HepG2 (cell line): ENCODE measurements around the gene TRIM7. TPM values are rescaled to one million over a fixed set of nuclear protein-coding genes. Genes with fewer than 3 reads are reported as not detected.

Source experiments
- ATAC-seq: fragments of 200-7000 bp; cut with Tn5 transposase; 3 replicates; pipeline ENCODE4 v1.9.1; 2020; ENCODE audit warnings: mild to moderate bottlenecking, moderate library complexity
- BruUV-seq: library from RNA; stranded (reverse); fragments of 400-500 nt; replicated peaks from 2 replicates; lab custom pipeline; 2021; lab: Mats Ljungman, UMichigan
- CTCF ChIA-PET: fragments of 300-600 bp; formaldehyde crosslinking; extraction: SDS; loops from one replicate; lab custom pipeline; 2021; ENCODE audit warnings: low total read pairs, inconsistent platforms, low intra/inter-chr PET ratio; lab: Yijun Ruan, JAX
- POLR2A ChIA-PET: fragments of 350-600 bp; sonication (Branson Sonifier 250); formaldehyde crosslinking; loops from one replicate; lab custom pipeline; 2020; ENCODE audit warnings: antibody characterized with exemption, inconsistent platforms; lab: Yijun Ruan, JAX
- DNase-seq: peaks from one replicate; pipeline ENCODE4 v3.0.0-alpha.2; 2015; ENCODE audit warnings: low spot score
- FAIRE-seq: peaks from 3 replicates; lab custom pipeline; 2011; peaks lifted over from hg19 to GRCh38; lab: Jason Lieb, UNC
- H2AFZ ChIP-seq: one replicate; pipeline ENCODE4 v1.6.1; 2011; ENCODE audit warnings: low read length, inconsistent platforms
- H3K27ac ChIP-seq: fragments of 300-600 bp; 3 replicates; pipeline ENCODE4 v1.8.0; 2011; ENCODE audit warnings: mixed run types, mild to moderate bottlenecking, mixed read lengths, low read length, inconsistent platforms; ENCODE audit not compliant: insufficient read depth; ENCODE audit errors: extremely low read length
- H3K27me3 ChIP-seq, 2 experiments: fragments of 200-600 bp in 1 of 2; 2 replicates in 1 of 2; 3 replicates in 1 of 2; pipeline versions ENCODE4 v1.6.0 to v1.8.0; 2011; ENCODE audit warnings: low read length in 2 of 2, mild to moderate bottlenecking in 2 of 2, moderate library complexity in 2 of 2, inconsistent platforms in 1 of 2; ENCODE audit not compliant: insufficient read depth in 2 of 2, control insufficient read depth in 1 of 2
- H3K36me3 ChIP-seq, 2 experiments: fragments of 200-600 bp in 1 of 2; replicated peaks in 1 of 2; 2 replicates in 1 of 2; 3 replicates in 1 of 2; pipeline versions ENCODE4 v1.5.1 to v1.8.0; 2011; ENCODE audit warnings: low read length in 2 of 2, inconsistent platforms in 1 of 2; ENCODE audit not compliant: insufficient read depth in 2 of 2, control insufficient read depth in 1 of 2
- H3K4me1 ChIP-seq: 2 replicates; pipeline ENCODE4 v1.5.1; 2012; ENCODE audit warnings: low read length, inconsistent platforms; ENCODE audit not compliant: insufficient read depth
- H3K4me2 ChIP-seq: 2 replicates; pipeline ENCODE4 v1.6.0; 2011; ENCODE audit warnings: low read depth, low read length, inconsistent platforms
- H3K4me3 ChIP-seq, 3 experiments: fragments of 200-600 bp in 1 of 3; sonication (generic), shearing (Covaris generic) in 1 of 3; replicated peaks in 1 of 3; 2 replicates each; pipeline ENCODE4 v1.5.1; 2011 to 2016; ENCODE audit warnings: low read length in 3 of 3, inconsistent platforms in 2 of 3, low read depth in 2 of 3, mild to moderate bottlenecking in 2 of 3, control low read depth in 1 of 3, mixed read lengths in 1 of 3; ENCODE audit not compliant: insufficient read depth in 1 of 3
- H3K79me2 ChIP-seq: one replicate; pipeline ENCODE4 v1.6.1; 2011; ENCODE audit warnings: low read length, inconsistent platforms; ENCODE audit not compliant: insufficient read depth
- H3K9ac ChIP-seq: 2 replicates; pipeline ENCODE4 v1.6.0; 2011; ENCODE audit warnings: mild to moderate bottlenecking, low read depth, low read length, inconsistent platforms; ENCODE audit not compliant: insufficient read depth
- H3K9me3 ChIP-seq: 2 replicates; pipeline ENCODE4 v1.5.1; 2012; ENCODE audit warnings: mild to moderate bottlenecking, low read length
- H4K20me1 ChIP-seq: 2 replicates; pipeline ENCODE4 v1.6.0; 2011; ENCODE audit warnings: inconsistent platforms, mild to moderate bottlenecking, low read length, moderate library complexity; ENCODE audit not compliant: insufficient read depth
- AKAP8 ChIP-seq: sonication (generic); formaldehyde crosslinking; IDR thresholded peaks from 2 replicates; pipeline ENCODE4 v1.5.1; 2020; ENCODE audit warnings: mild to moderate bottlenecking, missing genetic modification reagents
- PAXIP1 ChIP-seq: sonication (generic); formaldehyde crosslinking; conservative IDR thresholded peaks from 2 replicates; pipeline ENCODE4 v1.4.0; 2020; ENCODE audit warnings: mild to moderate bottlenecking, missing genetic modification reagents, moderate library complexity
- RBAK ChIP-seq: sonication (generic); formaldehyde crosslinking; IDR thresholded peaks from 2 replicates; pipeline ENCODE4 v1.5.1; 2020; ENCODE audit warnings: mild to moderate bottlenecking, missing genetic modification reagents
- SAP130 ChIP-seq: IDR thresholded peaks from 2 replicates; pipeline ENCODE4 v1.6.1; 2016; ENCODE audit warnings: low read depth
- TAF15 ChIP-seq: fragments of 200-400 bp; formaldehyde crosslinking; IDR thresholded peaks from one replicate; pipeline ENCODE4 v1.6.1; 2018; ENCODE audit warnings: mild to moderate bottlenecking, low read depth, low read length; ENCODE audit not compliant: poor library complexity, severe bottlenecking
- ZBTB7B ChIP-seq: sonication (generic); formaldehyde crosslinking; IDR thresholded peaks from 2 replicates; pipeline ENCODE4 v1.4.0; 2020; ENCODE audit warnings: missing genetic modification reagents
- ZNF768 ChIP-seq: sonication (generic); formaldehyde crosslinking; IDR thresholded peaks from 2 replicates; pipeline ENCODE4 v1.4.0; 2020; ENCODE audit warnings: missing genetic modification reagents
- ZNF777 ChIP-seq: sonication (generic); formaldehyde crosslinking; IDR thresholded peaks from 2 replicates; pipeline ENCODE4 v1.4.0; 2020; ENCODE audit warnings: missing genetic modification reagents
- WGBS: methylation state at CpG from one replicate; pipeline ENCODE4 v1.1.6; 2017; ENCODE audit warnings: low lambda C conversion rate; 5-methylcytosine and 5-hydroxymethylcytosine counted together
- in situ Hi-C: cut with HindIII; loops from 2 replicates; pipeline ENCODE4 v1.10.0; 2017; ENCODE audit warnings: low pct_unique_long_range_greater_than_20kb; ENCODE audit not compliant: extremely low pct_ligation_motif_present
- intact Hi-C: fragments of 100-400 bp; cut with micrococcal nuclease; formaldehyde crosslinking; loops from one replicate; pipeline ENCODE4 v1.10.0; 2022; ENCODE audit not compliant: unreplicated experiment
- polyA plus RNA-seq, 8 experiments: library from polyadenylated mRNA; depleted of rRNA in 3 of 8; stranded (reverse) in 7 of 8; unstranded in 1 of 8; fragments of >200 nt; fragmentation: Illumina TruSeq in 4 of 8; extraction: Trizol in 4 of 8; gene quantifications; 2 replicates each; pipeline versions ENCODE4 v1.2.1 to v1.2.3, GENCODE V29; 2011 to 2016; ENCODE audit warnings: low read depth in 4 of 8, missing spikeins in 1 of 8, mixed read lengths in 1 of 8; ENCODE audit not compliant: insufficient read depth in 1 of 8
- total RNA-seq, 5 experiments: library from RNA; depleted of rRNA; stranded (reverse); fragments of >200 nt; fragmentation: Illumina TruSeq; extraction: Trizol; gene quantifications; 2 replicates each; pipeline ENCODE4 v1.2.3, GENCODE V29; 2016; ENCODE audit warnings: low read depth in 1 of 5
- TF ChIP-seq, protein P1 (sequence below): IDR thresholded peaks from 2 replicates; pipeline ENCODE4 v1.4.0; 2020; ENCODE audit warnings: mild to moderate bottlenecking, missing genetic modification reagents

Gene TRIM7
- total and polyA plus RNA-seq, 2 of the 13 experiments (the other 11 are each of a cell fraction or from before 2014, with no cell fraction given) = 0.13 TPM; not detected in 1

DNA sequence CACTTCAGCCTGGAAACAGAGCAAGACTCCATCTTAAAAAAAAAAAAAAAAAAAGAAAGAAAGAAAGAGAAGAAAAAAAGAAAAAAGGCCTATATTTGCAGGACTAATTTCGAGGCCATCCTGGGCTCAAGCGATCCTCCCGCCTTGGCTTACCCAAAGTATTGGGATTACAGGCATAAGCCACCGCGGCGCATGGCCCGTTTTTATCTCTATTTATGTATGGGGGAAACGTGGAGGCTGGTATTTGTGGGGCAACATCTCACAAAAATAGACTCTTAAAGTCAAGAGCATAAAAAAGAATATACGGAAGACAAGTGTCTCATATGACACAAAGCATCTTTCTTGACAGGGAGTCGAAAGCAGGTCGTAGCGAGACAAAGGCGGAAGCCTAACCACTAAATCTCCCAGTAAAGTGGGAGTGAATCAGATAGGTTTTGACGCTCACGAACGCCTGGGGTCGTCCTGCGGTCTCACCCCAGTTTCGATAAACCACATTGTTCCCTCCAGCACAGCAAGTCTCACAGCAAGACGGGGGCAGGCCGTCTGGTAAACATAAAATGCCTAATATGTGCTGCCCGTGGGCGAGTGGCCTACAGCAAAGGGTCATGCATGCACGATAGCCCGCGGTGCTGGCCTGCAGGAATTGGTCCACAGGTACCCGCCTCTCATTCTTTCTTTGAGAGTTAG, 16.3 kb upstream of the TRIM7 start:
- in situ Hi-C loops = loop anchor here (5.0 kb wide), 1 partner anchor 34 kb away; no protein-coding TSS in a partner anchor
- H3K27ac ChIP-seq = peak overlapping the region; percentile 81
- H3K27me3 ChIP-seq = no peaks in the 10 kb centered on the region; a peak in 2 of 5 replicates
- peak overlapping the region; percentile 58 for H3K9ac ChIP-seq
- H3K4me1 ChIP-seq = peaks cover 49% of the 10 kb centered on the region
- H3K36me3 ChIP-seq = no peaks in the 10 kb centered on the region; a peak in 1 of 5 replicates
- peak overlapping the region; percentile 50 to 90 (median 87) for H3K4me3 ChIP-seq
- intact Hi-C loops = no loop called here
- WGBS = 51% methylated on average over 20 of the region's 27 CpGs
- DNase-seq = no peak
- peaks cover 18% of the 10 kb centered on the region for H3K79me2 ChIP-seq
- no peaks in the 10 kb centered on the region for H3K9me3 ChIP-seq
- POLR2A ChIA-PET = interaction anchor here (1.1 to 2.6 kb wide), 5 partner anchors 14 to 40 kb away, joined by 6 to 70 read pairs (median 19); partner anchors contain the start of genes RACK1 and TRIM52
- peak overlapping the region; percentile 92 for H3K4me2 ChIP-seq
- no peak for FAIRE-seq
- BruUV-seq = no TSS peak
- CTCF ChIA-PET = no interaction called here
- peak overlapping the region; percentile 43 for H2AFZ ChIP-seq
- no peak for ATAC-seq
- no peaks in the 10 kb centered on the region for H4K20me1 ChIP-seq
- TF ChIP-seq ZNF777 (CRISPR knock-in tag) (peak; percentile 4; the same call in 1 of the 2 replicates), PAXIP1 (no peak), AKAP8 (CRISPR knock-in tag) (0 out of 2 replicates have a peak, but pooled peaks have one; percentile 32), ZBTB7B (0 out of 2 replicates have a peak, but pooled peaks have one; percentile 4), RBAK (CRISPR knock-in tag) (0 out of 2 replicates have a peak, but pooled peaks have one; percentile 28), TAF15 (no peak), ZNF768 (CRISPR knock-in tag) (0 out of 2 replicates have a peak, but pooled peaks have one; percentile 17), SAP130 (peak; percentile 2; the same call in 1 of the 2 replicates)
- TF ChIP-seq, protein P1, sequence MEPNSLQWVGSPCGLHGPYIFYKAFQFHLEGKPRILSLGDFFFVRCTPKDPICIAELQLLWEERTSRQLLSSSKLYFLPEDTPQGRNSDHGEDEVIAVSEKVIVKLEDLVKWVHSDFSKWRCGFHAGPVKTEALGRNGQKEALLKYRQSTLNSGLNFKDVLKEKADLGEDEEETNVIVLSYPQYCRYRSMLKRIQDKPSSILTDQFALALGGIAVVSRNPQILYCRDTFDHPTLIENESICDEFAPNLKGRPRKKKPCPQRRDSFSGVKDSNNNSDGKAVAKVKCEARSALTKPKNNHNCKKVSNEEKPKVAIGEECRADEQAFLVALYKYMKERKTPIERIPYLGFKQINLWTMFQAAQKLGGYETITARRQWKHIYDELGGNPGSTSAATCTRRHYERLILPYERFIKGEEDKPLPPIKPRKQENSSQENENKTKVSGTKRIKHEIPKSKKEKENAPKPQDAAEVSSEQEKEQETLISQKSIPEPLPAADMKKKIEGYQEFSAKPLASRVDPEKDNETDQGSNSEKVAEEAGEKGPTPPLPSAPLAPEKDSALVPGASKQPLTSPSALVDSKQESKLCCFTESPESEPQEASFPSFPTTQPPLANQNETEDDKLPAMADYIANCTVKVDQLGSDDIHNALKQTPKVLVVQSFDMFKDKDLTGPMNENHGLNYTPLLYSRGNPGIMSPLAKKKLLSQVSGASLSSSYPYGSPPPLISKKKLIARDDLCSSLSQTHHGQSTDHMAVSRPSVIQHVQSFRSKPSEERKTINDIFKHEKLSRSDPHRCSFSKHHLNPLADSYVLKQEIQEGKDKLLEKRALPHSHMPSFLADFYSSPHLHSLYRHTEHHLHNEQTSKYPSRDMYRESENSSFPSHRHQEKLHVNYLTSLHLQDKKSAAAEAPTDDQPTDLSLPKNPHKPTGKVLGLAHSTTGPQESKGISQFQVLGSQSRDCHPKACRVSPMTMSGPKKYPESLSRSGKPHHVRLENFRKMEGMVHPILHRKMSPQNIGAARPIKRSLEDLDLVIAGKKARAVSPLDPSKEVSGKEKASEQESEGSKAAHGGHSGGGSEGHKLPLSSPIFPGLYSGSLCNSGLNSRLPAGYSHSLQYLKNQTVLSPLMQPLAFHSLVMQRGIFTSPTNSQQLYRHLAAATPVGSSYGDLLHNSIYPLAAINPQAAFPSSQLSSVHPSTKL = no peak
